AG09309 (cell line): ENCODE data around the gene FTCDNL1.

Experiments used
- DNase-seq: peaks from one replicate; pipeline ENCODE4 v3.0.0-alpha.2; 2010; ENCODE audit warnings: low read depth
- H3K4me3 ChIP-seq: 2 replicates; pipeline ENCODE4 v1.5.1; 2011; ENCODE audit warnings: mild to moderate bottlenecking, low read depth, low read length, moderate library complexity; ENCODE audit not compliant: control insufficient read depth
- TF ChIP-seq, protein P1 (sequence below): IDR thresholded peaks from 2 replicates; pipeline ENCODE4 v1.5.1; 2011; ENCODE audit warnings: mild to moderate bottlenecking, low read depth, low read length, inconsistent platforms; ENCODE audit not compliant: insufficient read depth, control insufficient read depth; ENCODE audit errors: missing control alignments

FTCDNL1 gene

GRCh38 chr2:199734651-199735050, 116.3 kb downstream of the FTCDNL1 start:
- DNase-seq, result no peak
- TF ChIP-seq, protein P1, sequence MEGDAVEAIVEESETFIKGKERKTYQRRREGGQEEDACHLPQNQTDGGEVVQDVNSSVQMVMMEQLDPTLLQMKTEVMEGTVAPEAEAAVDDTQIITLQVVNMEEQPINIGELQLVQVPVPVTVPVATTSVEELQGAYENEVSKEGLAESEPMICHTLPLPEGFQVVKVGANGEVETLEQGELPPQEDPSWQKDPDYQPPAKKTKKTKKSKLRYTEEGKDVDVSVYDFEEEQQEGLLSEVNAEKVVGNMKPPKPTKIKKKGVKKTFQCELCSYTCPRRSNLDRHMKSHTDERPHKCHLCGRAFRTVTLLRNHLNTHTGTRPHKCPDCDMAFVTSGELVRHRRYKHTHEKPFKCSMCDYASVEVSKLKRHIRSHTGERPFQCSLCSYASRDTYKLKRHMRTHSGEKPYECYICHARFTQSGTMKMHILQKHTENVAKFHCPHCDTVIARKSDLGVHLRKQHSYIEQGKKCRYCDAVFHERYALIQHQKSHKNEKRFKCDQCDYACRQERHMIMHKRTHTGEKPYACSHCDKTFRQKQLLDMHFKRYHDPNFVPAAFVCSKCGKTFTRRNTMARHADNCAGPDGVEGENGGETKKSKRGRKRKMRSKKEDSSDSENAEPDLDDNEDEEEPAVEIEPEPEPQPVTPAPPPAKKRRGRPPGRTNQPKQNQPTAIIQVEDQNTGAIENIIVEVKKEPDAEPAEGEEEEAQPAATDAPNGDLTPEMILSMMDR, result no peak
- H3K4me3 ChIP-seq, result no peak overlapping the region

- no peak overlapping the region for H3K4me3 ChIP-seq
- TF ChIP-seq, protein P1, result no peak
- DNase-seq, result no peak
Measured at GRCh38 chr2:199734011-199734410, 117.0 kb downstream of the FTCDNL1 start.

DNA sequence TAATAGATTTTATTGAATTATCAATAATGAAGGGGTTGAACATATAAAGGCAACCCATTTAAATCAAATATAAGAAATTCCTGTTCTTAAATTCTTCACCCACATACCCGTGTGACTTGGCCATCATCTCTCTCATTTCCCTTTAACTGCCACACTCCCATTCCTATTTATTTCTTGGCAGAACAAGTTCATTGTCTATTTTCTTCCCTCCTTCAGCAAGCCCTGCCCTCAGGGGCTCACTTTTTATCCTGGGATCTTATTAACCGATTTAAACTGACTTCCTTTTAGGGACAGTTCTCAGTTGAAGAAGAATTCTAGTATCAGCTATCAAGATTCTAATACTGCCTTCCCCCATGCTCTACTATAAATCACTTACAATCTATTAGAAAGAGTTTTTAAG, 123.2 kb downstream of the FTCDNL1 start:
- TF ChIP-seq, protein P1, result no peak

GRCh38 chr2:199727306-199727705, 123.7 kb downstream of the FTCDNL1 start:
- H3K4me3 ChIP-seq, result no peak overlapping the region
- TF ChIP-seq, protein P1, result no peak
- DNase-seq, result no peak

More for the DNA sequence above, 123.2 kb downstream of the FTCDNL1 start:
- no peak overlapping the region for H3K4me3 ChIP-seq
- DNase-seq, result no peak

DNA sequence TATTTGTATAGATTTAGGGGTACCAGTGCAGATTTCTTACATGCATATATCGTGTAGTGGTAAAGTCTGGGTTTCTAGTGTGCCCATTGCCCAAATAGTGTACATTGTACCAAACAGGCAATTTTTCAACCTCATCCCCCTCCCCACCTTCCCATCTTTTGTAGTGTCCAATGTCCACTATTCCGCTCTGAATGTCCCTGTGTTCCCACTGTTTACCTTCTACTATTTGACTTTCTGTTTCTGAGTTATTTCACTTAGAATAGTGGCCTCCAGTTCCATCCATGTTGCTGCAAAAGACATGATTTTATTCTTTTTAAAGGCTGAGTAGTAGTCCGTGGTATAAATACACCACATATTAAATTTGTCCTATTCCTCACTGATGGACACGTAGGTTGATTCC, 132.9 kb downstream of the FTCDNL1 start:
- no peak for DNase-seq
- TF ChIP-seq, protein P1, result no peak
- H3K4me3 ChIP-seq, result no peak overlapping the region

GRCh38 chr2:199717587-199717907, 133.4 kb downstream of the FTCDNL1 start:
- DNase-seq, result no peak
- TF ChIP-seq, protein P1, result no peak
- no peak overlapping the region for H3K4me3 ChIP-seq
